Stimulated activated CD4-positive, alpha-beta T cell treated with anti-CD3 and anti-CD28 coated beads, TNF-alpha, amount 100 ng/mL, for 1 hour (primary cell): ENCODE results near the gene ATP2A2.

Source experiments
- DNase-seq, 3 donors: peaks; one replicate each; pipeline ENCODE4 v3.0.0-alpha.2; 2020; ENCODE audit warnings: low read depth in 3 of 3, low spot score in 1 of 3

The ATP2A2 gene

DNA sequence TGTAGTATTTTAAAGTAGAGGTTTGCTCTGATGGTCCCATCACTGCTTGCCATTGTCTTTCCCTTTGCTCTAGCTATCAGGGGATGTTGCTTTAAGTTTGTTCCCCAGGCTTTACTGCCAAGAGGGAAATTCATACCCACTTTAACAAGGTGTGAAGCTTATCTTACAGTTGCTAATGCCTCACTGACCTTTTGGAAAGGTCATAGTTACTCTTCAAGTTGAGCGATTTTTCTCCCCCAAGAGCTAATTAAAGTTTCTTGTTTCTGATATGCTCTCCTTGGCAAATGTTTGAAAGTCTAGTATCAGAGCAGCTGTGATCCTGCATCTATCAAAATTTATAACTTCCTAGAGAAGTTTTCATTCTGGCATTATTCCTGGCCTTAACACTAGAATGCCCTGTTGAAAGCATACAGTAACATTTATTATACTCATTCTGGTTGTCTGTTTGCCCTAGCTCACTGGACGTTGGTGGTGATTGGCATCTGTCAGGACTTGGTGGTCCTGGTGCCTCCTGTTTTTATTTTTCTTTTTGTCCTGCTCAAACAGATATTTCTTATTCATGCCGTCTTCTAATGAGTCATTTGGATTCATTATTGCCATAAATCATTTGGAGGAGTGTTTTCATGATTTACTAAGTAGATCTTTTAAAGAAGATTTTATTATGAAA is 8.1 kb downstream of the ATP2A2 start:
- no peak for DNase-seq

DNA sequence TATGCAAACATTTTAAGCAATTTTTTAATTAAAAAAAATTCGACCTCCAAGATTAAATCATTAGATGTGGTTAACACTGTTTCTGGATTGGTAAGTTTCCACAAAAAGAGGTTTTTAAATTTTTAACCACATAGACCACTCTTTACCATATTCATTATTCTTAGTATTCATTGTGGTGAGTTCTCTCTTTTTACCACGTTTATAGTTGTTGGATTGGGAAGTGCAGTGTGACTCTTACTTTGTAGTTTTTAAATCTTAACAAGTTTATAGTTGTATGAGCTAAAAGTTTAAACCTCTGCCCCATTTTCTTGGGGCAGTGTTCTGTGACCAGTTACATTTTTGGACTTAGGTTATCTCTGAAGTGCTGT is 8.6 kb downstream of the ATP2A2 start:
- no peak for DNase-seq

DNA sequence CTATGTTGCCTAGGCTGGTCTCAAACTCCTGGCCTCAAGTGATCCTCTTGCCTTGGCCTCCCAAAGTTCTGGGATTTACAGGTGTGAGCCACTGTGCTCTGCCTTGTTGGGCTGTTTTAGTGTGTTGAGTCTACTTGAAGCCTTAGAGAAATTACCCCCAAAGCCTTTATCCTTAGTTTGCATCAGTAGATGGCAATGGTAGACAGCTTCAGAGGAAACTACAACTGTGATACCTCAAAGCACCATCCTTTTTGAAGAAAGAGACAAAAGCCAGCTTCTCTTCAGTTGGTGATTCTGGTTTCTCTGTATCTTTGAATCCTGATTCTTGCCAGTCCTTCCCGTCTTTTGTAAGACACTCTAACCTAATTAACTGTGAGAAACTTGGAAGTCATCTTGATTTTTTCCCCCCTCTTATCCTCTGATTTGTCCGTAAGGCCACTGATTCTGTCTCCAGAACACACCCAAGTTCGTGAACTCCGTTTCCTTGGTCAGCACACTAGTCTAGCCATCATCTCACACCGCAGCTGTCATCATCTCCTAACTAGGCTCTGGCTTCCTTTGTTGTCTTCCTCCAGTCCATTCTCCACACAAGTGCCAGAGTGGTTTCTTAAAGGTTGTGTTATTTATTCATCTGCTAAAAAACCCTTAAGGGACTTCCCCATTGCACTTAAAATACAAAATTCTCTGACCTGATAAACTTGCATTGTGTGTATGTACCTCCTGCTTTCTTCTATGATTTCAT is 20.2 kb downstream of the ATP2A2 start:
- no peak for DNase-seq

DNA sequence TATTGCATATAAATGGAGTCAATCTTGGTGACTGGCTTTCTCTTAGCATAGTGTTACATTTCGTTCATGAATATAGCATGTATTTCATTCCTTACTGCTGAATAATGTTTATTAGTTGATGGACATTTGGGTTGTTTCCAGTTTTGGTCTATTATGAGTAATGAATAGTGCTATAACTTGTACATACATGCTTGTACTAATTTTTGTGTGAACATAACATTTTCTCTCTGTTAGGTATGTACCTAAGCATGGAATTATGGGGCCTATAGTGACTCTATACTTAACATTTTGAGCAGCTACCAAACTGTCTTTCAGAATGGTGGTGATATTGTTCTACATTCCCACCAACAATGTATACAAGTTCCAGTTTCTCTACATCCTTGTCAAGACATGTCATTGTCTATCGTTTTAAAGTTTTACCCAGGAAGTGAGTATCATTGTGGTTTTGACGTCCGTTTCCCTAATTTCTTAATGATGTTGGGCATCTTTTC is 23.1 kb downstream of the ATP2A2 start:
- no peak for DNase-seq

DNA sequence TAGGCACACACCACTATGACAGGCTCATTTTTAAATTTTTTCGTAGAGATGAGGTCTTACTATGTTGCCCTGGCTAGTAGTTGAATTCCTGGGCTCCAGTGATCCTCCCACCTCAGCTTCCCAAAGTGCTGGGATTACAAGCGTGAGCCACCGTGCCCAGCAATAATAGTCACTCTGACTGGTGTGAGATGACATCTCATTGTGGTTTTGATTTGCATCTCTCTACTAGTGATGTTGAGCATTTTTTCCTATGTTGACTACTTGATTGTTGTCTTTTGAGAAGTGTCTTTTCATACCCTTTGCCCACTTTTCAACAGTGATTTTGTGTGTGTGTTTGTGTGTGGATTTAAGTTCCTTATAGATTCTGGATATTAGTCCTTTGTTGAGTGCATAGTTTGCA is 26.3 kb downstream of the ATP2A2 start:
- no peak for DNase-seq

DNA sequence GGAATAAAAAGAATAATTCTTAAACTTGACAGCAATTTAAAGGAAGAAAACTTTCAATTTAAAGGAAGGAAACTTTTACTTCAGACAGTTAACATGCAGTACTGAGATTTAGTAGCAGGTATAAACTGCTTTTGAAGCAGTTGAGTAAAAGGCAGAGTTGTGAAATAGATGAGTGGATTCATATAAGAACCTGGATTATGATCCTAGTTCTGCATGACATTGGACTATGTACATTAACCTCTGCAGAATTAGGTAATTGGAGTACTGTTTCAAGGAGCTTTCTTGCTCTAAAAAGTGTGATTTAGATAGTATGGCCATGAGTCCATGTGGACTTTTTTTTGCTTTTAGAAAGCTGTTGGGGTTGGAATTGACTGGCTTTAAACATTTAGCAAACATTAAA is 29.7 kb downstream of the ATP2A2 start:
- no peak for DNase-seq

DNA sequence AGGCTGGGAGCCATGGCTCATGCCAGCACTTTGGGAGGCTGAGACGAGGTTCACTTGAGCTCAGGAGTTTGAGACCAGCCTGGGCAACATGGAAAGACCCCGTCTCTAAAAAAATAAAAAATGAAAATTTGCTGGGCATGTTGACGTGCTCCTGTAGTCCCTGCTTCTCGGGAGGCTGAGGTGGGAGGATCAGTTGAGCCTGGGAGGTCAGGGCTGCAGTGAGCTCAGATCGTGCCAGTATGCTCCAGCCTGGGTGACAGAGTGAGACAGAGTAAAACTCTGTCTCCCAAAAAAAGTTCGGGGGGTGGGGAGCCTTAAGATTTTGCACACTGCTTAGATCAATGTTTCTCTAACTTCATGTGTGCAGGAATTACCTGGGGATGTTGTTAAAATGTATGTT is 30.9 kb downstream of the ATP2A2 start:
- DNase-seq: no peak

DNA sequence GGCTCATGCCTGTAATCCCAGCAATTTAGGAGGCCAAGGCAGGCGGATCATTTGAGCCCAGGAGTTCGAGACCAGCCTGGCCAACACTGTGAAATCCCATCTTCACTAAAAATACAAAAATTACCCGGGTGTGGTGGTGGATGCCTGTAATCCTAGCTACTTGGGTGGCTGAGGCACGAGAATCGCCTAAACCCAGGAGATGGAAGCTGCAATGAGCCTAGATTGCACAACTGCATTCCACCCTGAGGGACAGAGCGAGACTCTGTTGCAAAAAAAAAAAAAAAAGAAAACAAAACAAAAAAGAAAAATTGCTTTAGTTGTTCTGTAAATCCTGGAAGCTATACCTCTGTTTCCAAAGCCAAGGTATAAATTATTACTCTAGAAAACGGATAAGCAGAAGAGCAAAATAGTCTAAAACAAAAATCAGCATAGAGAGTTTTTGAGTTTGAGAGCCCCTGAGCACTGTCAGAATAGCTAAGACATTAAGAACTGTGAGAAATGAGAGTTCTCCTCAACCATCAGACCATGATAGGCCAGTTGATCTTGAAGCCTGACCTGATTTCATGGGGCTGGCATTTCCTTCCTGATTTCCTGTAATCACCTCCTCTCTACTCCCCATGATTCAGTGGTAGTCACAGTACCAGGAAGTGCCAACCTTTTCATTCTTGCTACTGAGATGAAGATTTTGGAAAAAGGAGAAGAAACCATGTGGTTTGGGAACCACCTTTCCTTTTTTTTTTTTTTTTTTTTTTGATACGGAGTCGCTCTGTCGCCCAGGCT is 31.7 kb downstream of the ATP2A2 start:
- no peak for DNase-seq

DNA sequence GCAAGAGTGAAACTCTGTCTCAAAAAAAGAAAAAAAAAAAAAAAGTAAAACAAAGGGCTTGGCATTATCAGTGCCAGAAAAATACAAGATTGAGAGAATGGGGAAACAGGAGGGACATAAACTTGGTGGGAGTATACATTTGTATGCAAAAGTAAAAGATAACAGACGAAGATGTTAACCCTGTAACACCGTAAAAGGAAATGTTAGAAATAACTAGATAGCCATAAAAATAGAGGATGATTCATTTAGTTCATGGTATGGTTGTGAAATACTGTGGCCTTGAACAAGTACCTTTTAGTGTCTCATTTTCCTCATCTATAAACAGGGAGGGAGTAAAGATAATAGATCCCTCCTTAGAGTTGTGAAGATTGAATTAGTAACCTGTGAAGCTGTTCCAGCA is 33.3 kb downstream of the ATP2A2 start:
- no peak for DNase-seq

DNA sequence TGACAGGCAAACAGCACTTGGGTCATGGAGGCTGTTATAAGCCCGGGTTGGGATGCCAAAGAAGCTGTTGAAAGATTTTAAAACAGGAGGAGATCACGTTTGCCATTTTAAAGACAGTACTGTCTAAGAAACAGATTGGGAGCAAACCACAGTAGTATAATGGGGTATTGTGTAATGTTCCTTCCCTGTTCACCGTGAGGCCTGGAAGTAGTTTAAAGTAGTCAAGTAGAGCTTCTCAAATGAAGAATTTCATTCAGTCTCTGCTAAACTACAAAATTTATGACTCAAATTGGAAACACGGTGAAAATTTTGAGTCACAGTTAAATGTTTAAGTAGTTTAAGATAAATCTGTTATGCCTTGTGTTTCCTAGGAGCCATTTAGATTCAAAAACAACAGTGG is 35.8 kb downstream of the ATP2A2 start:
- no peak for DNase-seq

DNA sequence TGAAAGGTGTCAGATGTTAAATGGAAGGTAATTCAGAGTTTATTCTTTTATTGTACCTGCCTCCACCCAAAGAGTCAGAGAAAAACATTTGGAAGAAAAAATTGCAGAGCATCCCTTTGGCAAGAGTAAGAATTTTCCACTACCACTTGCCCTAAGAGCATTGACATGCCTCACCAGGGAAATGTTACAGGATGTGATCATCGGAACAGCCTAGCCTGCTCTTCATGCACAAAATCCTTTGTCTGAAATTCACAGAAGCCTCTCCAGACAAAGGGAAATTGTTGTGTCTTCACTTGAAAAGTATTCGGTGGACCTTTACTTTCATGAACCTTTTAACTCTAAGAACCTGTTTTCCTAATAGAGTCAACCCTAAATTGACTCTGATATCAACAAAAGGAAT is 36.9 kb downstream of the ATP2A2 start:
- DNase-seq: no peak

DNA sequence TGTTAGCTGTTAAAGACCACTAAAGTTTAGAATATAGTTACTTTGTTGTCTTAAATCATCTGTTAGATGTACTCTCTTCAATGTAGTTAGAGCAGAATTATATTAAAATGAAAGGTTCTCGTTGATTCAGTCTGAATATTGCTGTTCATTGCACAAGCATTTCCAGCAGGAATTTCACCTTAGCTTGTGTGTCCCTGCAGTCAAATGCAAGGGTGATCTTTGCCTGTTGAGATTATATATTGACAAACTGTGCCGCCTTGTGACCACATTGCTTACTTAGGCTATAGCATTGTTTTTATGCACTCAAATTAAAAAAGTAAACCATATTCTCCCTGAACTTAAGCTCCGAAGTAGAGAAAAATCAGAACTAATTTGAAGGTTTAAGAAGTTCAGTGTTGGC is 39.5 kb downstream of the ATP2A2 start:
- no peak for DNase-seq

DNA sequence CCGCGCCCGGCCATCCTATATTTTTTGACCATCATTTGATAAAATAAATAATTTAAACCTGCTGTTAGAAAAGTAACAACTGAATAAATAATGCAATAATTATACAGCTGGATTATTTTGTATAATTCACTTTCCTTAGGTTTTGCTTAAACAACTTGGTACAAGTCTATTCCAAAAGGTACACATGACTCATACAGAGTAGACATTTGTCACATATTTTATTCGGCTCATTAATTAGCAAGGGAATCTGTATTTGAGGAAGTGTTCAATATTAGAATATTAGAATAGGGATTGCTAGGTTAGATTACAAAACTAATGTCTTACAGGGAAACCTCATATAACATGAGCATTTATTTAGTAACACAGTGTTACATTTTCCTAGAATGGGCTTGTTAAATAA is 48.7 kb downstream of the ATP2A2 start:
- no peak for DNase-seq

DNA sequence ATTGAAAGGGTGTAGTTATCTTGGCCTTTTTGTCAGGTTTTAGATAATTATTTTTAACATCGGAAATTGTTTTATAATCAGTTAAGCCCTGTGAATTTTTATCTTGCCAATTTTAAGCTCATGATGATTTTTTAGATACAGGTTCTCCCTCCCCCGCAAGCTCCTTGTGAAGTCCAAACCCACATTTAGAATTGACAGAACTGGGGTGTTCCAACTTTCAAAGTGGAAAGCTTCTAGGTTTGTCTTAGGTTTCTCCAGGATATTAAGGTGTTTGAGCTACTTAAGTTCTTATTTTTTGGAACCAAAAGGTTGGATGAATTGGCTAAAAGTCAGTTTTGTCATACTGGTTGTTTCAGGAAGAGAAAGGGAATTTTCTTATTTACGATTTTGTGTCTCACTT is 49.1 kb downstream of the ATP2A2 start:
- no peak for DNase-seq

DNA sequence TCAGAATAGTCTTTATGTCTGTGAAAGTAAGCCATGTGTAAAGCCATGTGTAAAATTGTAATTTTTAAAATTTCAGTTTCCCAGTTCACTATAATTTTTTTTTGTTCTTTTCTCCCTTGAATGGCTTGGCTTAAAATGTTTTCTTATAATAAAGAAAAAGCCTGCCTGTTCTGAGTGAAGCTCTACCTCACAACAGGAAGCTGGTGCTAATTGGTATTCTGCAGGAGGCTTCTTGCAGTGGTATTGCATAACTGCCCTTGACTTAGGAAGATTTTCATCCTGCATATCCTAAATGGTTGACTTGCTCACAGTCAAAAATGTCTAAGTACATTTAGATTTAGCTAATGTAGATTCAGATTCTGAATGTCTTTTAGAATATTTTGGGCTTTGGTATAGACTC is 49.5 kb downstream of the ATP2A2 start:
- DNase-seq: no peak

DNA sequence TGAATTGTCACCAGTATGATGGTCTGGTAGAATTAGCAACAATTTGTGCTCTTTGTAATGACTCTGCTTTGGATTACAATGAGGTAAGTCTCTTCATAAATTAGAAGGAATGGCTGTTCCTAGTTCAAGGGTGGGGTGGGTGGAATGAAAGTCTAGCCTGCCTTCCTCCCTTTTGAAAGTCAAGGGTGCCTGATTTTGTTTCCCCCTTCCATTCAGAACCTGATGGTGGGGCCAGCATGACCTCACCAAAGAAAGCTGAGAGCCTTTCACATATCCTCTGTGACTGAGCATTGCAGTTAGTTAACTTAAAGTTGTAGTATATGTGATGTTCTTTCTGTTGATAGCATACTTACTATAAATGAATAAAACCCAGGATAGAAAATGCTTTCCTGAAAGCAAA is 52.2 kb downstream of the ATP2A2 start:
- DNase-seq: no peak

DNA sequence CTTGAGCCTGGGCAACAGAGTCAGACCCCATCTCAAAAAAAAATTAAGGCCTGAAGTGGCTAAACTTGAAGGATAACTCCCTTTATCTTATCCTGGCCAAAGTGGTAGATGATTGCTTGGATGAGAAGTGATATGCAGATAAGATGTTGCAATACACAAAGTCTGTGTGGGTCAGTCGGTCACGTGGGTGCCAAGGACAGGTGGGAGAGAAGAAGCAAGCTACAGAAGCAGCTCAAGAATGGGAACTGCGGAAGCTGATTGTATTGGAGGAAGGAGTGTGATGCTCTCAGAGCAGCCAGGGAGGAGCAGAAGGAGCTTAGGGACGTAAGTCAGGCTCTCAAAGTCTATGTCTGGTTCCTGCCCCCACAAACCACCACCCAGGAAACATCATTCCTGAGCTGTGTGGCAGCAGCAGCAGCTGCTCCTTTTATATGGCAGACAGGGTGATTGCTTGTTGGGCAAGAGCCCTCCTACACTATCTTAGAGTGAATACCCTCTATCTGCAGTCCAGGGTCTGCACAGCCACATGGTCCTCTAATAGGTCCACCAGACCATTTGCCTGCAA is 54.5 kb downstream of the ATP2A2 start:
- no peak for DNase-seq

DNA sequence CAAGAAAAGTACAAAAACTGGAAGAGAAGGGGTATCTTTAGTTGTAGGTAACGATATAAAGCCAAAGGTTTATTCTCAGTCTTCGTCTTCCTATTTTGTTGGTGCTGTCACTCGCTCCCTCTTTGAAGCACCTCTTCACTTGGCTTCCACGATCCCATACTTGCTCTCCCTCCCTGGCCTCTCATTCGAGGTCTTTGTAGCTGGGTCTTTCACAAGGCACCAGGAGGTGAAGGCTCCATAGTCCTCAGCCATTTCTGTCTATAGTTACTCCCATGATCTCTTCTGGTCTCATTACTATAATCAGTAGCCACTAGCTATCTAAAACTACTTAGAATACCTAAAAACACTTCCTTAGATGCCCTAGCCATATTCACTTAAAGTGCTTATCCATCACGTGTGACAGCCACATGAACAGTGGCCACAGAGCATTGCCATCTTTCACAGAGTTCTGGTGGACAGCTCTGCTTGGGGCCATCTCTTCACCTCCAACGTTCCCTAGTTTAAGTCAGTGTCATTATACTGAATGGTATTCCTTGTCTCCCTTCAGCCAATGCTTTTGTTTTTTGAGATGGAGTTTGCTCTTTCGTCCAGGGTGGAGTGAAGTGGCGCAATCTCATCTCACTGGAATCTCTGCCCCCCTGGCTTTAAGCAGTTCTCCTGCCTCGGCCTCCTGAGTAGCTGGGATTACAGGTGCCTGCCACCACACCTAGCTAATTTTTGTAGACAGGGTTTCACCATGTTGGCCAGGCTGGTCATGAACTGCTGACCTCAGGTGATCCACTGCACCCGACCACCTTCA is 57.1 kb downstream of the ATP2A2 start:
- no peak for DNase-seq

DNA sequence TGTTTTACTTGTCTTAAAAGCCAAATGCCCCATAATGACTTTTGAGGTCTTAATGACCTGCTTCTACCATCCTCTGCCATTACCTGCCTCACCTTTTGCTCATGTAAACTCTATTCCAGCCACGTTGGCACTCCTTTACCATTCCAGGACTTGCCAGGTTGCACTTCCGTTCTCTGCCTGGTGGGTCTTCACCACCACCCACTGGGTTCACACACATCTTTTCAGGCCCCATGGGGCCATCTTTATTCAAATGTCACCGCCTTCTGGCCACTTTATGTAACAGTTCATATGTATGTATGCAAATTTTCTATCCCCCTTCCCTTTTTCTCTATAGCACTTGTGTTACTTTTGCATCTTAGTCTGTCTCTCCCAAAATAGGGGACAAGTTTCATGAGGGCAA is 57.7 kb downstream of the ATP2A2 start:
- DNase-seq: no peak

DNA sequence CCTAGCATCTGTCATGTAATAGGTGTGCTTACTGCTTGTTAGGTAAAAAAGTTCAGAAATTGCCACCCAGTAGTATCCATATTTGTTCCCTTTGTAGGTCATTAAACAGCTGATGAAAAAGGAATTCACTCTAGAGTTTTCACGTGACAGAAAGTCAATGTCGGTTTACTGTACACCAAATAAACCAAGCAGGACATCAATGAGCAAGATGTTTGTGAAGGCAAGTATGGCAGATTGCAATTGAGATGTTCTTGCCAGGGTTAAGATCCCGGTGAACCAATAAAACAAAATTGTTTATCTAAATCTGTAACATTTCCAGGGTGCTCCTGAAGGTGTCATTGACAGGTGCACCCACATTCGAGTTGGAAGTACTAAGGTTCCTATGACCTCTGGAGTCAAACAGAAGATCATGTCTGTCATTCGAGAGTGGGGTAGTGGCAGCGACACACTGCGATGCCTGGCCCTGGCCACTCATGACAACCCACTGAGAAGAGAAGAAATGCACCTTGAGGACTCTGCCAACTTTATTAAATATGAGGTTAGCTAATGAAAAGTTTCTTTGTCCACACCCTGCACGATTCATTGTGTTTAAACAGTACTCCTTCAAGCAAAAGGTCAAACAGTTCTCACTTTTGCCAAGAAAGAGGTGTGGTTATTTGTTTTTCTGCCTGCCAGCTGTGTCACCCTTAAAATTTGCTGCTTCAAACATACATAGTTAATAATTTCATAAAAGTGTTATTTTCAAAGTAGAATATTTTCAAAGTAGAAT is 58.3 kb downstream of the ATP2A2 start:
- DNase-seq: no peak
